SJSA1 (cell line): ENCODE measurements around the gene MOCOS. TPM values are rescaled to one million over a fixed set of nuclear protein-coding genes. Genes with fewer than 3 reads are reported as not detected.

Source experiments
- DNase-seq, 2 experiments: peaks; one replicate each; pipeline ENCODE4 v3.0.0-alpha.2; 2015 to 2020; ENCODE audit warnings: low spot score in 2 of 2, low read depth in 1 of 2
- H3K27ac ChIP-seq: fragments of 250-450 bp; sonication (Bioruptor Pico); 2 replicates; pipeline ENCODE4 v1.5.1; 2020; ENCODE audit warnings: mild to moderate bottlenecking, moderate library complexity
- H3K27me3 ChIP-seq: fragments of 250-450 bp; sonication (Bioruptor Pico); replicated peaks from 2 replicates; pipeline ENCODE4 v1.5.1; 2020; ENCODE audit warnings: mild to moderate bottlenecking, moderate library complexity
- H3K36me3 ChIP-seq: fragments of 250-450 bp; sonication (Bioruptor Pico); 2 replicates; pipeline ENCODE4 v1.5.1; 2020; ENCODE audit warnings: mild to moderate bottlenecking
- H3K4me1 ChIP-seq: fragments of 250-450 bp; sonication (Bioruptor Pico); replicated peaks from 2 replicates; pipeline ENCODE4 v1.6.1; 2021; ENCODE audit warnings: mild to moderate bottlenecking
- H3K4me3 ChIP-seq: fragments of 250-450 bp; sonication (Bioruptor Pico); 2 replicates; pipeline ENCODE4 v1.5.1; 2020; ENCODE audit warnings: mild to moderate bottlenecking
- H3K9me3 ChIP-seq: fragments of 250-450 bp; sonication (Bioruptor Pico); replicated peaks from 2 replicates; pipeline ENCODE4 v1.5.1; 2020; ENCODE audit warnings: mild to moderate bottlenecking
- total RNA-seq: library from RNA; depleted of rRNA; stranded (reverse); fragments of >200 nt; shearing (Covaris generic); gene quantifications from 2 replicates; pipeline ENCODE4 v1.2.3, GENCODE V29; 2014; rRNA removed

The MOCOS gene
- total RNA-seq, 1 experiment from 2014 or later = 0.34 TPM

DNA sequence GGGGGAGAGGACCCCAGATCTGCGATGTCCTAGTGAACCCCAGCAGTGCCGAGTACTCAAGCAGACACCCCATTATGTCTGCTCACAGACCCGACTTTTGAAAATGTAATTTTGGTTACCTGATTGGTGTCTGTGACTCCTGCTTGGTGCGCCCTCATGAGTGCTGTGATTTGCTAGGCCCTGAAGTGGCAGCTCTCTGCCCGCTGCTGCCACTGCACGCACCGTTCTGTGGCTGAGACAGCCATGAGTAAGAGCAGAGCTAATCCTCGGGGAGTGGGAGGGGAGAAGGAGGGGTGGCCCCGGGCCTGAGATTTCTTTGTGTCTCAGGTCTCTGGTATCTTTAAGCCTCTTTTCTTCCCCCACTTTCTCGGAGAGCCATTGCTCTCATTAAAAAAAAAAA is 128.4 kb downstream of the MOCOS start:
- Histone ChIP-seq H3K27ac (peak overlapping the region; percentile 47), H3K4me1 (peaks cover 26% of the 10 kb centered on the region), H3K36me3 (no peaks in the 10 kb centered on the region), H3K27me3 (no peaks in the 10 kb centered on the region), H3K4me3 (no peak overlapping the region), H3K9me3 (no peaks in the 10 kb centered on the region; the same call in 1 of the 2 replicates)
- peak in 1 of 2 experiments; percentile 33 for DNase-seq

DNA sequence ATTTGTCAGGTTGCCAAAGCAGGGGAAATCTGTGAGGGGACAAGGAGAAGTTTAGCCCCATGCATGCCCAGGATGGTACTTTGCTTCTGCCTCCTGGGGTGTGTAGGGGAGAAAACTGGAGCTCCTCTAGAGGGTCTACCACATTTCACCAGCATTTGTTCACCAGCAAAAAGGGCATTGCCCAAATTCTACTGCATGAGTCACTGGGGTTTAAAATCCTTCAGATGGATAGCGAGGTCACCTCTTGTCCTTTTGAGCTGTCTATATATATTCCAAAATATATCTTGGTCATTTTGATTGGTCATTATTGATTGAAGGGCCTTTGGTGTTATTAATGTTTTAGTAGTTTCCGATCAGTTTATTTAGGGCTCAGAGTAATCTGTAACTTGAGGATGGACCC is 128.9 kb downstream of the MOCOS start:
- DNase-seq = no peak
- Histone ChIP-seq H3K9me3 (no peaks in the 10 kb centered on the region; the same call in 1 of the 2 replicates), H3K27me3 (no peaks in the 10 kb centered on the region), H3K4me3 (no peak overlapping the region), H3K4me1 (peaks cover 25% of the 10 kb centered on the region), H3K27ac (0 out of 2 replicates have a peak overlapping the region, but pooled peaks have one; percentile 47), H3K36me3 (no peaks in the 10 kb centered on the region)

Other genes starting within 250 kb of the MOCOS start
- 36.6 and 66.6 TPM in 2 replicates for gene RPRD1A, start 119.9 kb upstream of the MOCOS start, total RNA-seq
- gene SLC39A6, start 58.2 kb upstream of the MOCOS start, total RNA-seq = 83.8 and 88.0 TPM in 2 replicates
- gene ELP2, start 57.6 kb upstream of the MOCOS start, total RNA-seq = 43.1 and 43.3 TPM in 2 replicates
- 0.53 TPM in 1 of 2 replicates, not detected in the other for gene FHOD3, start 110.2 kb downstream of the MOCOS start, total RNA-seq